GM12864 (cell line): ENCODE data around the gene PIGN.

ENCODE experiments used
- DNase-seq: peaks from one replicate; pipeline ENCODE4 v3.0.0-alpha.2; 2011; ENCODE audit warnings: low read depth
- H3K4me3 ChIP-seq: 2 replicates; pipeline ENCODE4 v1.5.1; 2011; ENCODE audit warnings: mild to moderate bottlenecking, low read depth, low read length, control low read depth
- TF ChIP-seq, protein P1 (sequence below): IDR thresholded peaks from 2 replicates; pipeline ENCODE4 v1.5.1; 2011; ENCODE audit warnings: low read depth, mild to moderate bottlenecking, moderate library complexity, low read length, control low read depth, inconsistent platforms; ENCODE audit errors: missing control alignments

The PIGN gene

GRCh38 chr18:62210138-62210537, 23.3 kb upstream of the PIGN start:
- no peak overlapping the region for H3K4me3 ChIP-seq
- TF ChIP-seq, protein P1, sequence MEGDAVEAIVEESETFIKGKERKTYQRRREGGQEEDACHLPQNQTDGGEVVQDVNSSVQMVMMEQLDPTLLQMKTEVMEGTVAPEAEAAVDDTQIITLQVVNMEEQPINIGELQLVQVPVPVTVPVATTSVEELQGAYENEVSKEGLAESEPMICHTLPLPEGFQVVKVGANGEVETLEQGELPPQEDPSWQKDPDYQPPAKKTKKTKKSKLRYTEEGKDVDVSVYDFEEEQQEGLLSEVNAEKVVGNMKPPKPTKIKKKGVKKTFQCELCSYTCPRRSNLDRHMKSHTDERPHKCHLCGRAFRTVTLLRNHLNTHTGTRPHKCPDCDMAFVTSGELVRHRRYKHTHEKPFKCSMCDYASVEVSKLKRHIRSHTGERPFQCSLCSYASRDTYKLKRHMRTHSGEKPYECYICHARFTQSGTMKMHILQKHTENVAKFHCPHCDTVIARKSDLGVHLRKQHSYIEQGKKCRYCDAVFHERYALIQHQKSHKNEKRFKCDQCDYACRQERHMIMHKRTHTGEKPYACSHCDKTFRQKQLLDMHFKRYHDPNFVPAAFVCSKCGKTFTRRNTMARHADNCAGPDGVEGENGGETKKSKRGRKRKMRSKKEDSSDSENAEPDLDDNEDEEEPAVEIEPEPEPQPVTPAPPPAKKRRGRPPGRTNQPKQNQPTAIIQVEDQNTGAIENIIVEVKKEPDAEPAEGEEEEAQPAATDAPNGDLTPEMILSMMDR, result no peak
- no peak for DNase-seq

DNA sequence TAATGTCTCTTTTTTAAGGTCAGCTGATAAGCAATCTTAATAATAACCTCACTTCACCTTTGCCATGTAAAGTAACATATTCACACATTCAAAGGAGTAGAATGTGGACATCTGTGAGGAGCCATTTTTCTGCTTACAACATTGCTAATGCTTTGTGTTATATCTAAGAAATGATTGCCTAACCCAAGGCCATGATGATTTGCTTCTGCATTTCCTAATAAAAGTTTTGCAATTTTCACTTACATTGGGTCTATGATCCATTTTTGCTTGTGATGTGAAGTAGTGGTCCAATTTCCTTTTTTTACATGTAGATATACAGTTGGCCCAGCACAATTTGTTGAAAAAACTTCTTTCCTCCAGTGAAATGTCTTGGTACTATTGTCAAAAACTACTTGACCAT, 22.2 kb upstream of the PIGN start:
- no peak overlapping the region for H3K4me3 ChIP-seq
- DNase-seq, result no peak
- TF ChIP-seq, protein P1, result no peak

DNA sequence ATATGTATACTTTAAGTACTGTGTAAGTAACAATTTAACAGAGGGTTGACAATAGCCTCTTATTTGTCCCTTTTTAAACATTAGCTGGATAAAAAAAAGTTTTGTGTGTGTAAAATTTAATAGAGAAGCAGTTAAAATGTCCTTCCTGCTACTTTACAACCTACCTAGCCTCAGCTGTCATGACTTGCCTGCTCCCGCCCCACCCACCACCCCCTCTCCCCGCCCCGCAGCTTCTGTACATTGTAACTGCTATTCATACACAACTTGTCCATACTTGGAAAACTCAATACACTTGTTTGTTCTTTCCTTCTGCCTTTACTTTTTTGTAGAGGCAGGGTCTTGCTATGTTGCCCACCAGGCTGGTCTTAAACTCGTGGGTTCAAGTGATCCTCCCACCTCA, 19.7 kb upstream of the PIGN start:
- TF ChIP-seq, protein P1, result no peak
- H3K4me3 ChIP-seq, result no peak overlapping the region
- DNase-seq, result no peak

DNA sequence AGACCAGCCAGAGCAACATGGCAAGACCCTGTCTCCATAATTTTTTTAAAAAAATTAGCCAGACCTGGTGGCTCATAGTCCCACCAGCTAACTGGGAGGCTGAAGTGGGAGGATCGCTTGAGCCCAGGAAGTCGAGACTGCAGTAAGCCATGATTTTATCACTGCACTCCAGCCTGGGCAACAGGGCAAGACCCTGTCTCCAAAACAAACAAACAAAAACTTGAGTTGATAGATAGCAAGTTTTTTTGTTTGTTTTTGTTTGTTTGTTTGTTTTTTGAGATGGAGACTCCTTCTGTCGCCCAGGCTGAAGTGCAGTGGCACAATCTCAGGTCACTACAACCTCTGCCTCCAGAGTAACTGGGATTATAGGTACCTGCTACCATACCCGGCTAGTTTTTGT, 19.0 kb upstream of the PIGN start:
- TF ChIP-seq, protein P1, result no peak
- DNase-seq, result no peak
- no peak overlapping the region for H3K4me3 ChIP-seq

DNA sequence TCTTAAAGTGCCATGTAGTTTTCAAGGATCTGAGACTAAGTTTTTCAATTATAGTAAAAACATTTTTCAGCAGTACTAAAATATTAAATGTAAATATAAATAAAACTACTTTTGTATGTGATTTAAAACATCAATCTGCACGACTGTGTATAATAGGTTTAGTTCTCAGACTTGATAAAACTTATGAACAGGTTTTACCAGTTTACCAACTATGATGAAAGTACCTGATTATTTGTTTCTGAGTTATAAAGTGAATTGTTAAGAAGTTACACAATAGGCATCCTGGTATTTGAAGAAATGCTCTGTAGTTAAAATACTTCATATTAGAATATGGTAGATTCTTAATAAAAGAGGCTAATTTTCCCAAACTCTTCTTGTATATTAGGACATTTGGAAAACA, 15.0 kb upstream of the PIGN start:
- H3K4me3 ChIP-seq, result no peak overlapping the region
- TF ChIP-seq, protein P1, result no peak
- no peak for DNase-seq

DNA sequence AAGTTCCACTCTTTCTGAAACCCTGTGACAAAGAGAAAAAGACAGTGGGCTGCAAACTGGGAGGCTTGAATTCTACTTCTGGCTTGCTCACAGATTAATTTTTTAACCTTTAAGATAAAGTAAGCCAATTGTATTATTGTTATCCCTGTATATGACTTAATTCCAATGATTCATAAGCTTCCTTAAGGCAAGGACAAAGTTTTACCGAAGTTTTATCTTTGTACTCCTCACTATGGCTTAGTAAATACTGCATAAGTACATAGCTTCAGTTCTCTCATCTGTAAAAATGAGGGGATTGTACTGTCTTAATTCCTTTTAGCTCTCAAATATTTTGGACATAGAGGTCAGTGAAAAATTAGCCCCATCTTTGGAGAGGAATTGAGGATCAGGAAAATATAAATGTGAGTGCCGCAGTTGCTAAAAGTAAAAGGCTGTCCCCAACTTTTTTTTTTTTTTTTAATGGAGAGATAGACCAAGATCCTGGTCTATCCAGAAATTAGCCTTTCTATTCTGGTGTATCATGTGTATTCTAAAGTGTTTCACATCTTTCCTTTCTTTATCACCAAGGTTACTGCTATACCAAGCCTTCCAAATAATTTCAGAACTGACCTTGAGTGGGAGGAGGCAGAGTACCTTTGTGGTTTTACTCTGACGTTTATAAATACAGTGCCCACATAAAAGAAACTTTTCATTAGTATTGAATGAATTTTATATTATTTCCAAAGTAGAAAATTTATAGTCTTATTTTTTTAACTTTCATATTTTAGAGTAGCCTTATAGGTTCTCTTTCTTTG, 13.5 kb upstream of the PIGN start:
- DNase-seq, result no peak
- TF ChIP-seq, protein P1, result no peak
- H3K4me3 ChIP-seq, result no peak overlapping the region

- no peak overlapping the region for H3K4me3 ChIP-seq
- TF ChIP-seq, protein P1, result no peak
- DNase-seq, result no peak
These were observed 12.8 kb upstream of the PIGN start for GRCh38 chr18:62199629-62200028.
